Activated CD4-positive, alpha-beta T cell treated with anti-CD3 and anti-CD28 coated beads, Interleukin-2, amount 50 U/mL, for 4 hours (primary cell): ENCODE results near the gene FNBP1L.
"Not testable (repeated sequence)": the region's sequence is repeated elsewhere in the genome, so short reads cannot be mapped to it uniquely, and the experiment has no call there.

Source experiments
- DNase-seq, 2 experiments: peaks; one replicate each; pipeline ENCODE4 v3.0.0-alpha.2; 2020

Gene FNBP1L

GRCh38 chr1:93537924-93538323, 90.0 kb downstream of the FNBP1L start:
- DNase-seq, result no peak

- no peak for DNase-seq
These were observed 93.1 kb downstream of the FNBP1L start for GRCh38 chr1:93541045-93541444.

DNA sequence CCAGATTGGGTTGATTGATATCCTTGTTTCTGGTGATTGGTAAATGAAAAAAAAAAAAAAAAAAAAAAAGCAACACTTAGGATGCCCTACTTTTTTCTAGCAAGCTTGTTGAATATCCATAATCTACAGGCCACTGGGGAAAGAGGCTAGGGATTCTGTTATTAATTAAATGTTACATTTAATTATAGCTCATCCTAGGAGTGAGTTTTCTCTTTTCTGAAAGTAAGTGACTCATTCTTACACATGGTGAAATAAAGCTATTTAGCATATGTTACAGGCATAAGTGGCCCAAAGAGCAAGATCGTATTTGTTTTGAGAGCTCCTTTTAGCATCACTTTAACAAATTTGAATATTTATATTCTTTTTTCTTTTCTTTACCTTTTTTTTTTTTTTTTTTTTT, 94.5 kb downstream of the FNBP1L start:
- DNase-seq, result no peak

- no peak for DNase-seq
These were observed 98.4 kb downstream of the FNBP1L start for GRCh38 chr1:93546162-93546863.

DNA sequence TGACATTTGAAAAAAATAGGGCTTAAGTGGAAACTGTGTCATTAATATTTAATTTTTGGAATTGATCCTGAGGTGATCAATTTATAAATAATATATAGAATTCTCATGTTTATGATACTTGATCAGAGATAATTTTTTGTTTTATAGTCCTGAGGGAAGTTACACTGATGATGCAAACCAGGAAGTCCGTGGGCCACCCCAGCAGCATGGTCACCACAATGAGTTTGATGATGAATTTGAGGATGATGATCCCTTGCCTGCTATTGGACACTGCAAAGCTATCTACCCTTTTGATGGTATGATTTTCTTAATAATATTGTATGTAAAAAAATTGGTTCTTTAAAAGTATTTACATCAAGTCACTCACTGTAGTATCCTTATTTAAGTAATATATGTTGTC, 101.2 kb downstream of the FNBP1L start:
- DNase-seq, result no peak

DNA sequence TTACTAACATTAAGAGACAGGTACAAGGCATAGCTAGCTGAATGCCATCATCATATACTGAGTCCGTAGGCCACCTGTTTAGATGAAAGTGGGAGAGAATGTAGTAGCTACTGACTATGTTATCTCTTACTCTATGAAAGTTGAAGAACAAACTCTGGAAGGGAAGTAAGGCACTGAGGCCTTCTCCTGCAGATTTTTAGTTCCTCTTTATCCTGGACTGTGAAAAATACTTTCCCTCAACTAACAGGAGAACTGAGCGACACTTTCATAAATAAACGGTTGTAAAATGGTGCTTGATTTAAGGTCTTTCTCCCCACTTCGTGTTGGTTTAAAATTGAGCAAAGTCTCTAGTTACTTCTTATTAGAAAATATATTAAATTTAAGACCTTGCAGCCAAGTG, 101.9 kb downstream of the FNBP1L start:
- no peak for DNase-seq

DNA sequence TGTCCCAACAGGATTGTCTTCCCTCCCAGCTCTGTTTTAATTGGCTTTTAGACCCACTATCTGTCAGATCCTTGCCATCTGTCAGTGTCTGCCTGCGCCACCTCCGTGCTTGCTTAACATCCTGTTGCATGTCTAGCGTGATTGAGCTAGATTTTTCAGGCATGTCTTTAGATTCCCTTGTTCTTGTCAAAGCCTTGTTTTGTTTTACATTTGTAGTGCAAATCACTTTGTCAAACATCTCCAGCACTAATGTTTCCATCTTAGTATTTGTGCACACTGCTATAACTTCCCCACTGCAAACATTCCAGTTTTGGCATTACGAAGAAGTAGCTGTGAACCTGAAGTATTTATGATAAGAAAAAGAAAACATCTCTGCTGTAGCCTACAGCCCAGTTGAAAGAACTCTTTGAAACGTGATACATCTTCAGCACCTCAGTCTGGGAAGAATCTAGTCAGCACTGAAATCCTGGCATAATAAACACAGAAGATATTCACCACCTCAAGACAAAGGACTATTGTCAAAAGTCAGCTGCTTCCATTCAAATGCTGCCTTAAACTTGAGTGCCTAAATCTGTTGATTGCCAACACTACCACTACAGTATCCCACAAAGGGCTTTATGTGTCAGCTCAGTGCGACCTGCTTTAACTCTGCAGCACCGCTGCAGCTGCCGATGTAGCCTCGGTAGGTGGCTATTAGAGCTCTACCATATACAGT, 105.0 kb downstream of the FNBP1L start:
- no peak for DNase-seq

GRCh38 chr1:93553886-93554490, 106.1 kb downstream of the FNBP1L start:
- not testable (repeated sequence) for DNase-seq

DNA sequence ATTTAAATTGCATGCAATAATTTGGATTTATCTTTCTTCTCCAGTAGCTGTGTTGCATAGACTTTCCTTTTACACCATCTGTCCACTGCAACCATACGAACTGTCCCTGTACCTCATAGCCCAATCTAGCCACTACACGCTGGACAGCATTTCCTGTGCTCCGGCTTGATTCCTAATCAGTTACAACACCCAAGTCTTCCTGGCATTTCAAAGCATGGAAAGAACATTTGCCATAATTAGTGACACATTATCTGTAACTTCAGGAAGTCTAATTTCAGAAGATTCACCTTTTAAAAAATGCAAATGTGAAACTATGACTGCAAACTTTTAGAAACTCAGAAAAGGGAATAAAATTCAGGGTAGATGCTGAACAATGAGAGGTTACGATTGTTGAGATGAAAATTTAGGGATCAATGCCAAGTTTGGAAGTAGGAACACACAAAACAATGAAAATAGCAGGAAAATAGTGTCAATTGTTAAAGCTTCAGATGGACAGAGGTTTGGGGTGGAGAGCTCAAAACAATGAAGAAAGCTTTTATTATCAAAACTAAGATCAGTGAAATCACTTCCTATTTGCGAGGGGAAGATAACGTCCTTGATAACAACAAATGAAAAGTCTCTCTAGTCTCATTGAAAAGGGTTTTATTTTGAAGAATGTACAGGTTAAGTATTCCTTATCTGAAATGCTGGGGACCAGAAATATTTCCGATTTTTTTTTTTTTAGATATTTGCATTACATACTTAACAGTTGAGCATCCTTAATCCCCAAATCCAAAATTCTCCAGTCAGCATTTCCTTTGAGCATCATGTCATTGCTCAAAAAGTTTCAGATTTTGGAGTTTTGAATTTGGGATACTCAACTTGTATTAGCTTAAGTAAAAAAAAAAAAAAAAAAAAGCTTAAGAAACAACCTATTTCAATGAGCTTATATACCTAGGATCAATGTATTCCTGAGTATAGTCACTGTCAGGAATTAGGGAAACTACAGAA, 107.3 kb downstream of the FNBP1L start:
- no peak for DNase-seq

GRCh38 chr1:93556291-93556690, 108.4 kb downstream of the FNBP1L start:
- DNase-seq, result no peak

DNA sequence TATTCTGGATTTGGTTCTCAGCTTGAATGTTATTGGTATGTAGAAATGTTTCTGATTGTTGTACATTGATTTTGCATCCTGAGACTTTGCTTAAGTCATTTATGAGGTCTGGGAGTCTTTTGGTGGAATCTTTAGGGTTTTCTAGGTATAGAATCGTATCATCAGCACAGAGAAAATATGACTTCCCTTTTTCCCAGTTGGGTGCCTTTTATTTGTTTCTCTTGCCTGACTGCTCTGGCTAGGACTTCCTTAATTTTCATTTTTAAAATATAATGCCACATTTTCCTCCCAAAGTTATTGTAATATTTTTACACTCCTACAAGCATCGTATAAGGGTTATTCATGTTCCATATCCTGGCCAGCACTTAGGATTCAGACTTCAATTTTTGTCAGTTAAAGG, 111.1 kb downstream of the FNBP1L start:
- no peak for DNase-seq

DNA sequence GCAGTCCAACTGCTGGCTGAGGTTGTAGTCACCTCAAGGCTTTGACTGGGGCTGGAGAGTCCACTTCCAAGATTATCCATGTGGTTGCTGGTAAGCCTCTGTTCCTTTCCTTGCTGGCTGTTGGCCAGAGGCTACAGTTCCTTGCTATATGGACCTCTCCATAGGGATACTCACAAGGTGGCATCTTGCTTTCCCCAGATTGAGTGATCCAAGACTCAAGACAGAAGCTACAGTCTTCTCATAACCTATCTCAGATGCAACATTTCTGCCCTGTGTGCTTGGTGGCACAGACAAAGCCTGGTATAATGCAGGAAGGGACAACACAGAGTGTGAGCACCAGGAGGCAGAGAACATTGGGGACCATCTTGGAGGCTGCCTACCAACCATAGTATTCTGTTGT, 111.8 kb downstream of the FNBP1L start:
- DNase-seq, result no peak

DNA sequence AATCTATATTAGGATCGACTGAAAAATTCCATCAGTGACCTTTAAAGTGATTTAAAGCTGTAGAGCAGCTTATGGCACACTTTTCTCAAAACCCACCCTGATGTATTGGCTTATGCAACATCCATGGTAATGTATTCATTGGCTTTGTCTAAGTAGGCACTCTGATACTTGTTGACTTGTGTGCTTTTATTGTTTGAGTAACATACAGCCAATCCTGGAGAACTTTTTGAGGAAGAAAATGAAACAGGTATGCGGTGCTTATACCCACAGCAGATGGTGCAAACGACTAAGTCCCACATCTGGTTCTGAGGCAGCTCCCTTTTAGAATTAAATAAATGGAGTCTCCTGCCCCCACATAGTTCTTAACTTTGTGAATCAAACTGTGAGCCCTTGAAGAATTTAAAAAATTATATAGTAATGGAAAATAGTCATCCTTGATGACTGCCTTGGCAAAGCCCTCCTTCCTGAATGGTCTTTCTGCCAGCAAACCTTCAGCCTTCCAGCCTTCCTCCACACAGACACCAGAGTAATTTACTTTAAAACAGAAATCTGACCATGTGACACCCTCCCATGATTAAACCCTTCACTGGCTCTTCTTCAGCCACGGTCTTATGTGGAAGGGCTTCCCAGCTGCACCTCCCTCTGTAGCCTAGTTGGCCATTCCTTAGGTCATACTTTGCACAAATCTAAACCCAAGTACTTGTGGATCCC, 117.7 kb downstream of the FNBP1L start:
- DNase-seq, result no peak

GRCh38 chr1:93566227-93566626, 118.3 kb downstream of the FNBP1L start:
- DNase-seq, result no peak

- DNase-seq, result no peak
These were observed 119.5 kb downstream of the FNBP1L start for GRCh38 chr1:93567255-93567918.

DNA sequence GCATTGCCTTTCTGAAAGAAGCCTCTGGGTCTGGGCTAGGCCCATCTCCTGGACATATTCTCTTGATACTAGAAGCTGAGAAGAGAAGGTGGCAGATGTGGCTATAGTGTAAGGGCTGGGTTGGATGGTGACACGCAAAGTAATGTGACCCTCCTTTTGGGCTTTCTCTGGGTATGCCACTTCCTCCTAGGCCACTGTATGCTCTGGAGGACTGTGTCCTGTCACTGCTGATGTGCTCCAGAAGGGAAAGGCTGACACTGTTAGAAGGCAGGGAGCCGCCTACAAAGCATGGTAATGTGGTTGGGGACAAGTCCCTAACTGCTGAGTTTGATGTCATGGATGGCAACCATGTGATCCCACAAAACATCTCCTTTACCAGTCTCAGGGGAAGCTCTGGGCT, 121.6 kb downstream of the FNBP1L start:
- DNase-seq, result no peak

DNA sequence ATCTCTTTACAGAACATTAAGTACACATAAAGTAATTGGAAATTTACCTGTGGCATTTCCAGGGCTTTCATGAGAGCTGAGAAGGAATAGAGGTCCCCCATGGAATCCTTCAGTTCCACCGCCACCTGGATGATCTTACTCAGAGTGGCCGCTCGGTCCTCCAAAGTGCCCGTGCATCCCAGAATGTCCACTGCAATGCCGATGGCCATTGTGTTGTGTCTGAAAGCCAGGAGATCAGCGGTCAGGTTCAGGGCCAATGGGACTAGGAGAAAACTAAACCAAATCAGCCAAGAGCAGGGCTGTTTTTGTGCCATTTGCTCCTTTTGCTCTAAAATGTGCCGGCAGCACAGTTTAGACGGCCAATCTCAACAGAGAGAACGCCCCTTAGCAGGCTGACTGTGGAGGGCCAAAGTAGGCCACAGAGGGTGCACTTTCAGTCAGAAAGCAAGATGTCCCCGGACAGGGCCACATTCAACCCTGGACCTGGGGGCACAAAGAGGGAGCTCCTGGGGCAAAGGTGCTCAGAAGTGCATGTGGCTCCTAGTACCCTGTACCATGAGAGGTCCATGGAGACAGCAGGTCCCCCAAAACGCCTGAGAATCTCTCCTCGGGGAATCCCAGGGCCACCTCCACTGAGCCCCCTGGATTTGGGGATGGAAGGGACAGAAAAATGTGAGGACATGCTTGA, 123.8 kb downstream of the FNBP1L start:
- DNase-seq, result no peak

GRCh38 chr1:93573940-93574469, 126.1 kb downstream of the FNBP1L start:
- DNase-seq, result no peak

- DNase-seq, result no peak
These were observed 126.6 kb downstream of the FNBP1L start for GRCh38 chr1:93574511-93574910.

DNA sequence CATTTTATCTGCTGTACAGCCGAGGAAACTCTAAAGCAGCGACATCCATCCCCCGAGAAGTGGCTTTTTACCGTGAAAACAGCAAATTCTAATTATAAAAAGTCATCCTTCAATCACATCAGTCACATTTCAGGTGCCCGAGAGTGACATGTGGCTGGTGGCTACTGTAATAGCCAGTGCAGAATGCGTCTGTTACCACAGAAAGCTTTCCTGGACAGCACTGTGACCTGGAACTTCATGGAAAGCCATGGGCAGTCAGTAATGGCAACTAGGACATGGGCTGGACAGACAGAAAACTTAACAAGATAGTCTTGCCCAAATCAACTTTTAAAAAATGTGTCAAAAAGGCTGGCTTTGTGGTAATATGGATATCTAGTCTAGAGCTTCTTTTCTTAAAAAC, 127.1 kb downstream of the FNBP1L start:
- DNase-seq, result no peak
